HepG2 (cell line): ENCODE data around the gene CAPG. TPM values are rescaled to one million over a fixed set of nuclear protein-coding genes. Genes with fewer than 3 reads are reported as not detected.

Experiments used
- AGO1 ChIP-seq: fragments of 200-400 bp; formaldehyde crosslinking; IDR thresholded peaks from 2 replicates; pipeline ENCODE4 v1.6.1; 2017; ENCODE audit warnings: mild to moderate bottlenecking, low read depth, low read length, moderate library complexity; ENCODE audit not compliant: poor library complexity, severe bottlenecking
- FOSL2 ChIP-seq: sonication (generic); formaldehyde crosslinking; IDR thresholded peaks from 2 replicates; pipeline ENCODE4 v1.4.0; 2020; ENCODE audit warnings: missing genetic modification reagents
- HMGXB3 ChIP-seq: sonication (generic); formaldehyde crosslinking; IDR thresholded peaks from 2 replicates; pipeline ENCODE4 v1.4.0; 2020; ENCODE audit warnings: missing genetic modification reagents, borderline replicate concordance
- IKZF5 ChIP-seq: IDR thresholded peaks from 2 replicates; pipeline ENCODE4 v1.6.1; 2018; ENCODE audit warnings: missing genetic modification reagents, mild to moderate bottlenecking, missing compliant biosample characterization
- KLF16 ChIP-seq, 2 experiments: sonication (generic) in 1 of 2; formaldehyde crosslinking in 1 of 2; IDR thresholded peaks; 2 replicates each; pipeline versions ENCODE4 v1.6.1 to v1.8.0; 2016 to 2023; ENCODE audit warnings: missing genetic modification reagents in 2 of 2, missing compliant biosample characterization in 1 of 2
- MTF2 ChIP-seq: sonication (generic); formaldehyde crosslinking; IDR thresholded peaks from 2 replicates; pipeline ENCODE4 v1.5.0; 2020; ENCODE audit warnings: missing genetic modification reagents, borderline replicate concordance
- MXD1 ChIP-seq: sonication (generic); formaldehyde crosslinking; IDR thresholded peaks from 2 replicates; pipeline ENCODE4 v1.4.0; 2020; ENCODE audit warnings: mild to moderate bottlenecking, missing genetic modification reagents
- NR2F6 ChIP-seq, 2 experiments: IDR thresholded peaks; 2 replicates each; pipeline ENCODE4 v1.6.1; 2016; ENCODE audit warnings: antibody characterized with exemption in 1 of 2, mild to moderate bottlenecking in 1 of 2
- PAXIP1 ChIP-seq: sonication (generic); formaldehyde crosslinking; conservative IDR thresholded peaks from 2 replicates; pipeline ENCODE4 v1.4.0; 2020; ENCODE audit warnings: mild to moderate bottlenecking, missing genetic modification reagents, moderate library complexity
- PCBP2 ChIP-seq: fragments of 200-400 bp; formaldehyde crosslinking; optimal IDR thresholded peaks from 2 replicates; pipeline ENCODE3; 2018; ENCODE audit warnings: low read length, low read depth; ENCODE audit not compliant: poor library complexity, severe bottlenecking
- RBM22 ChIP-seq: fragments of 200-400 bp; formaldehyde crosslinking; optimal IDR thresholded peaks from 2 replicates; pipeline ENCODE3; 2017; ENCODE audit warnings: mild to moderate bottlenecking, low read length, moderate library complexity
- RFXANK ChIP-seq: IDR thresholded peaks from 2 replicates; pipeline ENCODE4 v1.6.1; 2016
- TFAP4 ChIP-seq: sonication (generic); IDR thresholded peaks from 2 replicates; pipeline ENCODE4 v1.6.1; 2016; ENCODE audit warnings: low read depth, borderline replicate concordance
- THAP11 ChIP-seq: IDR thresholded peaks from 2 replicates; pipeline ENCODE4 v1.6.1; 2016; ENCODE audit warnings: missing biosample characterization, missing genetic modification reagents
- ZBTB1 ChIP-seq: sonication (generic); formaldehyde crosslinking; IDR thresholded peaks from 2 replicates; pipeline ENCODE4 v1.4.0; 2020; ENCODE audit warnings: missing genetic modification reagents, borderline replicate concordance
- ZMYM3 ChIP-seq: sonication (generic); formaldehyde crosslinking; IDR thresholded peaks from 2 replicates; pipeline ENCODE4 v1.5.1; 2020; ENCODE audit warnings: mild to moderate bottlenecking, missing genetic modification reagents
- ZNF430 ChIP-seq: sonication (generic); formaldehyde crosslinking; IDR thresholded peaks from 2 replicates; pipeline ENCODE4 v1.9.0; 2021; ENCODE audit warnings: mild to moderate bottlenecking, missing genetic modification reagents
- ZNF788 ChIP-seq: sonication (generic); formaldehyde crosslinking; IDR thresholded peaks from 2 replicates; pipeline ENCODE4 v1.5.0; 2020; ENCODE audit warnings: mild to moderate bottlenecking, missing genetic modification reagents, borderline replicate concordance
- polyA plus RNA-seq, 8 experiments: library from polyadenylated mRNA; depleted of rRNA in 3 of 8; stranded (reverse) in 7 of 8; unstranded in 1 of 8; fragments of >200 nt; fragmentation: Illumina TruSeq in 4 of 8; extraction: Trizol in 4 of 8; gene quantifications; 2 replicates each; pipeline versions ENCODE4 v1.2.1 to v1.2.3, GENCODE V29; 2011 to 2016; ENCODE audit warnings: low read depth in 4 of 8, missing spikeins in 1 of 8, mixed read lengths in 1 of 8; ENCODE audit not compliant: insufficient read depth in 1 of 8
- total RNA-seq, 5 experiments: library from RNA; depleted of rRNA; stranded (reverse); fragments of >200 nt; fragmentation: Illumina TruSeq; extraction: Trizol; gene quantifications; 2 replicates each; pipeline ENCODE4 v1.2.3, GENCODE V29; 2016; ENCODE audit warnings: low read depth in 1 of 5

The CAPG gene
- total and polyA plus RNA-seq, 2 of the 13 experiments (the other 11 are each of a cell fraction or from before 2014, with no cell fraction given) = 12.7 to 18.2 TPM

GRCh38 chr2:85455552-85456090 lies 45.5 kb upstream of the CAPG start (continued):
- TF ChIP-seq PAXIP1 (CRISPR knock-in tag) = peak; percentile 48
- 0 out of 2 replicates have a peak, but pooled peaks have one; percentile 39 for TF ChIP-seq IKZF5
- peak; percentile 46 for TF ChIP-seq FOSL2
- TF ChIP-seq ZNF788 (CRISPR knock-in tag) = peak; percentile 32; the same call in 1 of the 2 replicates
- TF ChIP-seq NR2F6 (IDR thresholded peaks at IDR 0.05) = peak; percentile 27; the same call in 1 of the 2 replicates
- peak; percentile 59 for TF ChIP-seq NR2F6 (CRISPR knock-in tag; IDR thresholded peaks at IDR 0.05)
- no peak for TF ChIP-seq KLF16 (CRISPR knock-in tag; IDR thresholded peaks at IDR 0.05)
- no peak for TF ChIP-seq ZBTB1
- no peak for TF ChIP-seq AGO1
- TF ChIP-seq ZMYM3 = peak; percentile 26; the same call in 1 of the 2 replicates
- TF ChIP-seq ZNF430 (CRISPR knock-in tag) = no peak
- 0 out of 2 replicates have a peak, but pooled peaks have one; percentile 28 for TF ChIP-seq THAP11 (CRISPR knock-in tag)
- TF ChIP-seq PCBP2 = no peak
- no peak for TF ChIP-seq MXD1 (CRISPR knock-in tag)
- no peak for TF ChIP-seq RFXANK (CRISPR knock-in tag)
- no peak for TF ChIP-seq RBM22
- TF ChIP-seq HMGXB3 = 0 out of 2 replicates have a peak, but pooled peaks have one; percentile 42
- TF ChIP-seq MTF2 (CRISPR knock-in tag) = no peak
- peak; percentile 50; the same call in 1 of the 2 replicates for TF ChIP-seq TFAP4
